GM20000 (cell line): ENCODE results near the gene NKG7.

Experiments used
- DNase-seq: peaks from one replicate; pipeline ENCODE4 v3.0.0; 2012; ENCODE audit warnings: low spot score
- TF ChIP-seq, protein P1 (sequence below): IDR thresholded peaks from 2 replicates; pipeline ENCODE4 v1.5.1; 2012; ENCODE audit warnings: mild to moderate bottlenecking, control low read depth; ENCODE audit errors: extremely low read depth, missing control alignments

The NKG7 gene

DNA sequence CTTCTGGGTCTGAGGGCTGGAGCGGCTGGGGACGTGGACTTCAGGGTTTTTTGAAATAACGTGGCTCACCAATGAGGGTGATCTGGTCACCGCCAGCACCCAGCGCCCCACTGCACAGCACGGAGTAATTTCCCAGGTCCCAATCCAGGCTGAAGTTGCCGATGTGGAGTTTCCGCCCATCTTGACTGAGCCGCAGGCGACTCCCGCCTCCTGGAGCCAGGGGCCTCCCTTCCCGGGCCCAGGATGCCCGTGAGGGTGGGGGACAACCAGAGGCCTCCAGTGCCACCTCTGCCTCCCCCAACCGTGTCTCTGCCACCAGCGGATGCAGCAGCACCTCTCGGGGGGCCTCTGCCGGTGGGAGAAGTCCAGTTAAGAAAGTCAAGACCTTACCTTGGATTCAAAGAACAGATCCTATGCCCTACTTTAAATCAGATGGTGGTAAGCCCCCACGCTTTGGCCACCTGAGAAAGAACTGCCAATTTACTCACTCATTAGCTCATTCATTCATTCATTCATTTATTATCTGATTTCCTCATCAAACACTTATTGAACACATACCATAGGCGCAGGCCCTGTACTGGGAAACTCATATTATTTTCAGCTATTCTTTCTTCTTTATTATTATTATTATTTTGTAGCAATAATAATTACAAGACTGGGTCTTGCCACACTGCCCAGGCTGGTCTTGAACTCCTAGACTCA, 34.4 kb downstream of the NKG7 start:
- DNase-seq = no peak
- TF ChIP-seq, protein P1, sequence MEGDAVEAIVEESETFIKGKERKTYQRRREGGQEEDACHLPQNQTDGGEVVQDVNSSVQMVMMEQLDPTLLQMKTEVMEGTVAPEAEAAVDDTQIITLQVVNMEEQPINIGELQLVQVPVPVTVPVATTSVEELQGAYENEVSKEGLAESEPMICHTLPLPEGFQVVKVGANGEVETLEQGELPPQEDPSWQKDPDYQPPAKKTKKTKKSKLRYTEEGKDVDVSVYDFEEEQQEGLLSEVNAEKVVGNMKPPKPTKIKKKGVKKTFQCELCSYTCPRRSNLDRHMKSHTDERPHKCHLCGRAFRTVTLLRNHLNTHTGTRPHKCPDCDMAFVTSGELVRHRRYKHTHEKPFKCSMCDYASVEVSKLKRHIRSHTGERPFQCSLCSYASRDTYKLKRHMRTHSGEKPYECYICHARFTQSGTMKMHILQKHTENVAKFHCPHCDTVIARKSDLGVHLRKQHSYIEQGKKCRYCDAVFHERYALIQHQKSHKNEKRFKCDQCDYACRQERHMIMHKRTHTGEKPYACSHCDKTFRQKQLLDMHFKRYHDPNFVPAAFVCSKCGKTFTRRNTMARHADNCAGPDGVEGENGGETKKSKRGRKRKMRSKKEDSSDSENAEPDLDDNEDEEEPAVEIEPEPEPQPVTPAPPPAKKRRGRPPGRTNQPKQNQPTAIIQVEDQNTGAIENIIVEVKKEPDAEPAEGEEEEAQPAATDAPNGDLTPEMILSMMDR = no peak

DNA sequence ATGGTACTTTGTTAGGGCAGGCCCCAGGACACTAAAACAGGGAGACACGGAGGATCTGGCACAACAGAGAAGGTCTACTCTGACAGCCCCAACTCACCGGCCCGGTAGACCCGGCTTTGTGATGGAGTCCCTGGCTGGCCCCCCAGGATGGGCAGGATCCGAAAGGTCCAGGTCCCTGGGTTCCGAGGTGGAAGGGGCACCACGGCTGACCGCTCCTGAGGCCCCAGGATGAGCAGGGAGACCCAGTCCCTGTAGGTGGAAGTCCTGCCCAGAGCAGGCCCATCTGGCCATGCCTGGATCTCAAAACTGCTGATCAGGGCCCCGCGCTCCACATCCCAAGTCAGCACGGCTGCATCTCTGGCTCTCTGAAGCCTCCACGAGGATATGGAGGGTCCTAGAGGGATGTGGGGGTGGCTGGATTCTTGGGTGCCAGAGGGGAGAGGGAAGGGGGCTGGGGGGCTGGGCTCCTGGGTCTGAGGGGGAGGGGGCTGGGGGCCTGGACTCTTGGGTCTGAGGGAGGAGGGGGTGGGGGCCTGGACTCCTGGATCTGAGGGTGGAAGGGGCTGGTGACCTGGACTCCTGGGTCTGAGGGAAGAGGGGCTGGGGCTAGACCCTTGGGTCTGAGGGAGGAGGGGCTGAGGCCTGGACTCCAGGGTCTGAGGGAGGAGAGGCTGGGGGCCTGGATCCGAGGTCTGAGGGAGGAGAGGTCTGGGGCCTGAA, 35.2 kb downstream of the NKG7 start:
- no peak for DNase-seq
- TF ChIP-seq, protein P1 = no peak

DNA sequence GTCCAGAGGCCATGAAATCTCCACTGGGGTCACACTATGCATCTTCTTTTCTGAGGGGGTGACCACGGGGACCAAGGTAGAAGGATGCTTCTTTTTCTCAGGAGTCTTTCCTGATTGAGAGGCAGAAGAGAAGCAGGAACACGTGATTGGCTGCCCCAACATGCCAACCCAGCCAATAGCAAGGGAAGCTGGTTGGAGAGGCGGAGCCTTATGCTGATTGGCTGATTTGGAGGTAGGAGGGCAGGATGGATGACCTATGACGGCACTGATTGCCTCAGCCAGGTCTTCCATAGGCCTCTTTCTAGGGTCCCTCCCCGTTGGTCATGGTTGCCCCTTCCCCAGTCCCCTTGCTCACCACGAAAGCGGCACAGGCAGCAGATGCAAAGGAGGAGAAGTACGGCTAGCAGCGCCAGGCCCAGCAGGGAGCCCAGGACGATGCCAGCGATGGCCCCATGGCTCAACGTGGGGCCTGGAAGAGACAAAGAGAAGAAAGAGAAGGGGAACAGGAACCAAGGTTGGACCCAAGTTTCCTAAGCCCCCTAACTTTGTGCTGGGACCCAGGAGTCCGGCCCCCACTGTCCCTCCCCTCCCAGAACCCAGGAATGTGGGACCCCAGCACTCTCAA, 38.5 kb downstream of the NKG7 start:
- DNase-seq = no peak
- TF ChIP-seq, protein P1 = no peak

DNA sequence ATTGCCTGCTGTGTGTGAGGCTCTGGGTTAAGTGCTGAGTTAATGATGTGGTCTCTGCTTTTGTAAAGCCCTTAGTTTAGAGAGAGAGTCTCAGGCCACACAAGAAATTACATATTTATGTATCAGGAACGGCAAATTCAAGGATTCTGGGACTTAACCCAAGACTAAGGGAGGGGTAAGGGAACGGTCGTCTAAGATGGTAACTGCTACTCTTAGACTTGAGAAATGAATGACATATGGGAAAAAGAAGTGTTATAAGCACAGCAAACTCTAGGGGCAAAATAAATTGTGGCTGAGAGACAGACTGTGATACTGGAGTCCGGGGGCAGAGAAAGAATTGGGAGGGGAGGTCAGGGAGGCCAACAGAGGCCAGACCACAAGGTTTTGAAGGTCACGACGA, 40.7 kb downstream of the NKG7 start:
- DNase-seq = no peak
- TF ChIP-seq, protein P1 = no peak

DNA sequence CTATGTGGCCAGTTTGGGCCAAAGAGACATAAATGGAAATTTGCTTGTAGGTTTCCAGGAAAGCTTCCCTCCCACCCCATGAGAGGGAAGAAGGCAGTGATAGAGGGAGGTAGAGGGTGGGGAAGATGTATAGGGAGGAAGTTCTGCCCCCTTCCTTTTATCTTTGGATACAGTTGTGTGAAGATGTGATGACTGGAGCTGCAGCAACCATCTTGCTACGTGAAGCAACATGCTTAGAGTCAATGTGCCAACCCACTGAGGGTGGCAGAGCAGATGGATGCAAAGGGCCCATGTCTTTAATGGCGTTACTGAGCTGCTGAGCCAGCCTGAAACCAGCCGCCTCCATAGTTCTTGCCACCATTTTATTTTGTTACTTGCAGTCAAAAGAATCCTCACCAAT, 41.3 kb downstream of the NKG7 start:
- TF ChIP-seq, protein P1 = no peak
- DNase-seq = no peak

DNA sequence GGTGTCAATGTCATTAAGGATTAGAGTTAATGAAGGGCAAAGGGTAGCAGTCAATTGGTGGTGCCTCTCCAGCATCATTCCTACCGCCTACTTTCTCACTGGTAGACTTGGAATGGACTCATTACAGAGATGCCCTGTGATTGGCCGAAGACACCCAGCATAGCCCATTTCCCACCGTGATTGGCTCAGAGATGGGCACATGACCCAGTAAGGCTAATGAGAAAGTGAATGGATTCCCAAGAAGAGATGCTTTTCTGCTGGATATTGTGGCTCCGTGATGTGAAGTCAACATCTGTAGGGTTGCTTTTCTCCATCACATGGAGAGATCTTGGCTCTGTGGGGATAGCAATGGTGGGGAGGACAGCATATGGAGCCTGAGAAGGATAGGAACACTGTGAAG, 42.1 kb downstream of the NKG7 start:
- DNase-seq = no peak
- TF ChIP-seq, protein P1 = no peak

DNA sequence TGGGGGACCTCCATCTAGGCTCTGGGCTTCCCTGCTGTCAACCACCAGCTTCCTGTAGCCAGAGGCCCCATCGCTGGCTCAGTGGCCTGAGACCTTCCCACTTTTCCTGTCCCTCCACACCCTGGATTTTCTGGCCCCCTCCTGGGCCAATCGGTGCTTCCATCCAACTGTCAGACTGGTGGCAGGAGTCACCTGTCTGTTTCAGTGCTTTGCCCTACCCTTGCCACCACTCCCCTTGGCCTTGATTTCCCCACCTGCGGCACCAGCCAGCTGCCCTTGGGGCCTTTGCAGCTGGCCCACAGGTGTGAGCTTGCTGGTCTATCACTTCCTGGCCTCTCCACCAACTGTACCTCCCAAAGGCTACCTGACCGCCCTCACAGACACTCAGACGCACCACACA, 43.0 kb downstream of the NKG7 start:
- DNase-seq = no peak
- TF ChIP-seq, protein P1 = no peak
